Endothelial cell of umbilical vein (primary cell): ENCODE measurements around the gene SH3BP1. TPM values are rescaled to one million over a fixed set of nuclear protein-coding genes. Genes with fewer than 3 reads are reported as not detected.
"Not testable (repeated sequence)": the region's sequence is repeated elsewhere in the genome, so short reads cannot be mapped to it uniquely, and the experiment has no call there.

Experiments
- Bru-seq: library from RNA; stranded (reverse); fragments of 400-500 nt; gene quantifications from one replicate; lab custom pipeline; 2021; lab: Mats Ljungman, UMichigan
- BruChase-seq, 2 experiments: library from RNA; stranded (reverse); fragments of 400-500 nt; gene quantifications; one replicate each; lab custom pipeline; 2021; lab: Mats Ljungman, UMichigan
- BruUV-seq: library from RNA; stranded (reverse); fragments of 400-500 nt; replicated peaks from 2 replicates; lab custom pipeline; 2021; lab: Mats Ljungman, UMichigan
- CTCF ChIA-PET: fragments of 300-600, 350-600 bp; sonication (Branson Sonifier 250); formaldehyde crosslinking; loops from one replicate; lab custom pipeline; 2021; ENCODE audit warnings: antibody characterized with exemption, inconsistent platforms; lab: Charles Lee
- POLR2A ChIA-PET: fragments of 300-600, 350-600 bp; sonication (Branson Sonifier 250); formaldehyde crosslinking; loops from one replicate; lab custom pipeline; 2021; ENCODE audit warnings: antibody characterized with exemption, inconsistent platforms; lab: Charles Lee
- DNase-seq: peaks from one replicate; pipeline ENCODE4 v3.0.0-alpha.2; 2011; ENCODE audit warnings: low read depth, low spot score
- FAIRE-seq: peaks from 2 replicates; lab custom pipeline; 2011; peaks lifted over from hg19 to GRCh38; lab: Jason Lieb, UNC
- H2AFZ ChIP-seq: 2 replicates; pipeline ENCODE4 v1.6.0; 2012; ENCODE audit warnings: low read depth, low read length, control low read depth, inconsistent platforms
- H3K27ac ChIP-seq: 2 replicates; pipeline ENCODE4 v1.5.1; 2011; ENCODE audit warnings: low read depth, mild to moderate bottlenecking, control low read depth, low read length, moderate library complexity; ENCODE audit not compliant: insufficient read depth
- H3K27me3 ChIP-seq, 2 experiments: 2 replicates each; pipeline versions ENCODE4 v1.6.0 to v1.6.1; 2011; ENCODE audit warnings: low read length in 2 of 2, mixed read lengths in 1 of 2; ENCODE audit not compliant: control insufficient read depth in 2 of 2, insufficient read depth in 2 of 2
- H3K36me3 ChIP-seq, 2 experiments: 2 replicates in 1 of 2; 3 replicates in 1 of 2; pipeline ENCODE4 v1.5.1; 2011; ENCODE audit warnings: low read length in 2 of 2, mild to moderate bottlenecking in 1 of 2, moderate library complexity in 1 of 2; ENCODE audit not compliant: control insufficient read depth in 2 of 2, insufficient read depth in 2 of 2; ENCODE audit errors: extremely low read depth in 1 of 2
- H3K4me1 ChIP-seq: 3 replicates; pipeline ENCODE4 v1.5.1; 2011; ENCODE audit warnings: mild to moderate bottlenecking, low read length; ENCODE audit not compliant: control insufficient read depth, insufficient read depth; ENCODE audit errors: extremely low read depth
- H3K4me2 ChIP-seq: 2 replicates; pipeline ENCODE4 v1.6.1; 2011; ENCODE audit warnings: low read length, control low read depth, mixed read lengths; ENCODE audit not compliant: insufficient read depth
- H3K4me3 ChIP-seq, 3 experiments: fragments of 200-600 bp in 1 of 3; sonication (generic), shearing (Covaris generic) in 1 of 3; replicated peaks in 1 of 3; 2 replicates each; pipeline ENCODE4 v1.5.1; 2011 to 2016; ENCODE audit warnings: control low read depth in 3 of 3, low read length in 3 of 3, mild to moderate bottlenecking in 2 of 3, inconsistent platforms in 1 of 3, low read depth in 1 of 3, moderate library complexity in 1 of 3; ENCODE audit not compliant: insufficient read depth in 1 of 3
- H3K79me2 ChIP-seq: 2 replicates; pipeline ENCODE4 v1.6.0; 2012; ENCODE audit warnings: low read length, inconsistent platforms; ENCODE audit not compliant: control insufficient read depth, insufficient read depth
- H3K9ac ChIP-seq: replicated peaks from 2 replicates; pipeline ENCODE3; 2011; ENCODE audit warnings: low read length, control low read depth; ENCODE audit not compliant: insufficient read depth; ENCODE audit errors: extremely low read depth
- H3K9me1 ChIP-seq: replicated peaks from 3 replicates; pipeline ENCODE4 v1.6.0; 2011; ENCODE audit warnings: mild to moderate bottlenecking, low read length; ENCODE audit not compliant: control insufficient read depth, insufficient read depth; ENCODE audit errors: extremely low read depth
- H3K9me3 ChIP-seq: replicated peaks from 2 replicates; pipeline ENCODE4 v1.5.1; 2012; ENCODE audit warnings: low read length, inconsistent platforms; ENCODE audit not compliant: control insufficient read depth, insufficient read depth
- H4K20me1 ChIP-seq: replicated peaks from 2 replicates; pipeline ENCODE3; 2011; ENCODE audit warnings: mild to moderate bottlenecking, low read length; ENCODE audit not compliant: control insufficient read depth, insufficient read depth; ENCODE audit errors: extremely low read depth
- EZH2 ChIP-seq: IDR thresholded peaks from 2 replicates; pipeline ENCODE4 v1.6.1; 2012; ENCODE audit warnings: borderline replicate concordance, low read depth, mild to moderate bottlenecking, moderate library complexity, low read length, inconsistent platforms; ENCODE audit not compliant: severe bottlenecking
- FOS ChIP-seq: IDR thresholded peaks from 2 replicates; pipeline ENCODE4 v1.6.1; 2011; ENCODE audit warnings: mild to moderate bottlenecking, low read length, moderate library complexity, borderline replicate concordance; ENCODE audit not compliant: insufficient read depth
- GATA2 ChIP-seq: IDR thresholded peaks from 2 replicates; pipeline ENCODE4 v1.7.0; 2011; ENCODE audit warnings: low read depth, mild to moderate bottlenecking, moderate library complexity, mixed read lengths, low read length; ENCODE audit not compliant: insufficient read length, insufficient read depth
- JUN ChIP-seq: IDR thresholded peaks from 2 replicates; pipeline ENCODE4 v1.6.1; 2011; ENCODE audit warnings: borderline replicate concordance, low read depth; ENCODE audit not compliant: insufficient read length, insufficient read depth
- MYC ChIP-seq: IDR thresholded peaks from one replicate; pipeline ENCODE4 v1.6.1; 2011; ENCODE audit warnings: mild to moderate bottlenecking, low read depth, low read length
- POLR2A ChIP-seq: IDR thresholded peaks from 2 replicates; pipeline ENCODE4 v1.6.1; 2012; ENCODE audit warnings: low read depth, mild to moderate bottlenecking, control low read depth, low read length
- POLR2AphosphoS5 ChIP-seq: IDR thresholded peaks from 2 replicates; pipeline ENCODE4 v1.6.1; 2012; ENCODE audit warnings: low read depth, mild to moderate bottlenecking, control low read depth, low read length, moderate library complexity; ENCODE audit not compliant: insufficient read depth
- dilution Hi-C: fragments of 300-500 bp; cut with MboI; formaldehyde crosslinking; loops from one replicate; pipeline ENCODE4 v1.15.0; 2019; ENCODE audit warnings: low sequenced_read_pairs; ENCODE audit not compliant: extremely low pct_ligation_motif_present
- intact Hi-C: fragments of 100-400 bp; cut with micrococcal nuclease; formaldehyde crosslinking; loops from one replicate; pipeline ENCODE4 v1.10.0; 2022
- long read RNA-seq: library from polyadenylated mRNA; stranded (forward); transcript quantifications from one replicate; pipeline ENCODE4 v2.0.0, GENCODE V29; 2021
- polyA minus RNA-seq, 3 experiments: library from RNA; depleted of rRNA, polyadenylated mRNA; stranded (reverse); fragments of >200 nt; gene quantifications; 1 replicate in 1 of 3; 2 replicates in 2 of 3; pipeline ENCODE4 v1.2.3, GENCODE V29; 2011
- polyA plus RNA-seq, 4 experiments: library from polyadenylated mRNA; depleted of rRNA in 3 of 4; stranded (reverse) in 3 of 4; unstranded in 1 of 4; fragments of >200 nt; gene quantifications; 2 replicates each; pipeline versions ENCODE4 v1.2.1 to v1.2.3, GENCODE V29; 2011 to 2012; ENCODE audit warnings: missing spikeins in 1 of 4
- total RNA-seq: library from RNA; stranded (reverse); gene quantifications from 2 replicates; pipeline ENCODE4 v1.2.3, GENCODE V29; 2021
- TF ChIP-seq, protein P1 (sequence below): IDR thresholded peaks from 2 replicates; pipeline ENCODE4 v1.6.1; 2011; ENCODE audit not compliant: insufficient read depth, insufficient read length
- TF ChIP-seq, protein P2 (sequence below), 2 donors: IDR thresholded peaks; 1 replicate in 1 of 2; 2 replicates in 1 of 2; pipeline ENCODE4 v1.5.1; 2011; ENCODE audit warnings: low read length in 2 of 2, mild to moderate bottlenecking in 2 of 2, moderate library complexity in 2 of 2, control low read depth in 1 of 2, inconsistent platforms in 1 of 2, low read depth in 1 of 2; ENCODE audit not compliant: insufficient read depth in 1 of 2; ENCODE audit errors: extremely low read depth in 1 of 2

SH3BP1 gene, protein sequence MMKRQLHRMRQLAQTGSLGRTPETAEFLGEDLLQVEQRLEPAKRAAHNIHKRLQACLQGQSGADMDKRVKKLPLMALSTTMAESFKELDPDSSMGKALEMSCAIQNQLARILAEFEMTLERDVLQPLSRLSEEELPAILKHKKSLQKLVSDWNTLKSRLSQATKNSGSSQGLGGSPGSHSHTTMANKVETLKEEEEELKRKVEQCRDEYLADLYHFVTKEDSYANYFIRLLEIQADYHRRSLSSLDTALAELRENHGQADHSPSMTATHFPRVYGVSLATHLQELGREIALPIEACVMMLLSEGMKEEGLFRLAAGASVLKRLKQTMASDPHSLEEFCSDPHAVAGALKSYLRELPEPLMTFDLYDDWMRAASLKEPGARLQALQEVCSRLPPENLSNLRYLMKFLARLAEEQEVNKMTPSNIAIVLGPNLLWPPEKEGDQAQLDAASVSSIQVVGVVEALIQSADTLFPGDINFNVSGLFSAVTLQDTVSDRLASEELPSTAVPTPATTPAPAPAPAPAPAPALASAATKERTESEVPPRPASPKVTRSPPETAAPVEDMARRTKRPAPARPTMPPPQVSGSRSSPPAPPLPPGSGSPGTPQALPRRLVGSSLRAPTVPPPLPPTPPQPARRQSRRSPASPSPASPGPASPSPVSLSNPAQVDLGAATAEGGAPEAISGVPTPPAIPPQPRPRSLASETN
- total RNA-seq (2.8 and 4.3 TPM in 2 replicates), polyA plus RNA-seq (2.3 and 4.2 TPM in 2 replicates), polyA minus RNA-seq (5.3 and 7.2 TPM in 2 replicates), Bru-seq, nascent RNA (percentile 17 among the genes with signal in this experiment), BruChase-seq, experiment 1, labeled RNA remaining after a 6-hour chase (percentile 52 among the genes with signal in this experiment), BruChase-seq, experiment 2, labeled RNA remaining after a 2-hour chase (percentile 41 among the genes with signal in this experiment)
- polyA plus RNA-seq (2011; cell fraction: cytosol; rRNA removed): 4.8 and 5.9 TPM in 2 replicates
- 7.6 and 9.2 TPM in 2 replicates for polyA plus RNA-seq (2011; cell fraction: nucleus; rRNA removed)
- polyA plus RNA-seq (2012): 9.5 and 10.4 TPM in 2 replicates
- not detected for polyA minus RNA-seq (2011; cell fraction: cytosol; rRNA and poly(A)+ RNA removed)
- 1.5 and 3.1 TPM in 2 replicates for polyA minus RNA-seq (2011; cell fraction: nucleus; rRNA and poly(A)+ RNA removed)
- long read RNA-seq, partial matches to known transcripts: 2 of 4 reads
- long read RNA-seq, other reads (novel, unspliced or antisense): 1 of 4 reads

DNA sequence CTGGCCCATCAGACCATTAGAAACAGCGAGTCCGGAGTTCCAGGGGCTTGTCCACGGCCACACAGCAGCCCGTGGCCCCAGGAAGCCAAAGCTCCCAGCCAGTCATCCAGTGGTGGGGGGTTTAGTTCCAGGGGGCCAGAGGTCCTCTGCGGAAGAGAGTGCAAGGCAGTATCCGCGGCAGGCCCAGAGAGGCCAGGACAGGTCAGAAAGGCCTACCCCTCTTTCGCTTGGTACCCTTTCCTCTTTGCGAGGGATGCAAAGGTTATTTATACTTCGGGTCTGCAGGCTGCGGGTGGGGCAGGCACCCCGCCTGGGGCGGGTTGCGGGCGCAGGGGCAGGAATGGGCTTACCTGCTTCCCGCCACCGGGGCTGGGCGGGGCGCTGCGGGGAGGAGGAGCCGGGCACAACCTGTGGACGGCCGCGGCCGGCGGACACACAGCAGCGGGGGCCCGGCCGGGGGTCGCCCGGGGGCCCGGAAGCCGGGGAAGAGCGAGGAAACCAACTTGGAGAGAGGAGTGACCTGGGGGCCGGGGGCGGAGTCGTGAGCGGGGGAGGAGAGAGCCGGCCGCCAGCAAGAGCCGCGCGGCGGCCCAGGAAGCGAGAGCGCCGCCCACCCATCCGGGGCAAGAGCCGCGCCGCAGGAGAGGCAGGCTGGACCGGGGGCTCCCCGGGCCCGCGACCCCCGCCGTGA, at the start of gene SH3BP1:
SH3BP1 (plus strand) TSS at position 600 of the 691 bp plus-strand sequence. CDS start 119 bp downstream, outside the sequence.
- dilution Hi-C loops: no loop called here
- Histone ChIP-seq H2AFZ (peak within 1 kb of the TSS; percentile 62), H3K36me3 (no peaks in the 10 kb centered on the region), H3K9me3 (no peaks in the 10 kb centered on the region), H3K27ac (no peak within 1 kb of the TSS), H4K20me1 (no peaks in the 10 kb centered on the region), H3K4me1 (peaks cover 7% of the 10 kb centered on the region), H3K27me3 (no peaks in the 10 kb centered on the region), H3K4me2 (peak within 1 kb of the TSS; percentile 39), H3K9ac (peak within 1 kb of the TSS; percentile 20), H3K4me3 (peak within 1 kb of the TSS in 2 of 3 experiments; percentile 30 to 38), H3K9me1 (no peaks in the 10 kb centered on the region), H3K79me2 (no peaks in the 10 kb centered on the region)
- FAIRE-seq (no peak), DNase-seq (no peak)
- ChIA-PET CTCF (interaction anchor here (1.0 kb wide), 1 partner anchor 32 kb away, joined by 3 read pairs; no protein-coding TSS in a partner anchor), POLR2A (interaction anchor here (0.7 kb wide), 1 partner anchor 36 kb away, joined by 8 read pairs; the partner anchor contains the start of gene LGALS1)
- no TSS peak for BruUV-seq
- TF ChIP-seq POLR2AphosphoS5 (no peak), EZH2 (no peak), FOS (no peak), GATA2 (no peak), POLR2A (no peak), JUN (no peak), MYC (no peak)
- TF ChIP-seq, protein P1, sequence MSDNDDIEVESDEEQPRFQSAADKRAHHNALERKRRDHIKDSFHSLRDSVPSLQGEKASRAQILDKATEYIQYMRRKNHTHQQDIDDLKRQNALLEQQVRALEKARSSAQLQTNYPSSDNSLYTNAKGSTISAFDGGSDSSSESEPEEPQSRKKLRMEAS: no peak
- TF ChIP-seq, protein P2, sequence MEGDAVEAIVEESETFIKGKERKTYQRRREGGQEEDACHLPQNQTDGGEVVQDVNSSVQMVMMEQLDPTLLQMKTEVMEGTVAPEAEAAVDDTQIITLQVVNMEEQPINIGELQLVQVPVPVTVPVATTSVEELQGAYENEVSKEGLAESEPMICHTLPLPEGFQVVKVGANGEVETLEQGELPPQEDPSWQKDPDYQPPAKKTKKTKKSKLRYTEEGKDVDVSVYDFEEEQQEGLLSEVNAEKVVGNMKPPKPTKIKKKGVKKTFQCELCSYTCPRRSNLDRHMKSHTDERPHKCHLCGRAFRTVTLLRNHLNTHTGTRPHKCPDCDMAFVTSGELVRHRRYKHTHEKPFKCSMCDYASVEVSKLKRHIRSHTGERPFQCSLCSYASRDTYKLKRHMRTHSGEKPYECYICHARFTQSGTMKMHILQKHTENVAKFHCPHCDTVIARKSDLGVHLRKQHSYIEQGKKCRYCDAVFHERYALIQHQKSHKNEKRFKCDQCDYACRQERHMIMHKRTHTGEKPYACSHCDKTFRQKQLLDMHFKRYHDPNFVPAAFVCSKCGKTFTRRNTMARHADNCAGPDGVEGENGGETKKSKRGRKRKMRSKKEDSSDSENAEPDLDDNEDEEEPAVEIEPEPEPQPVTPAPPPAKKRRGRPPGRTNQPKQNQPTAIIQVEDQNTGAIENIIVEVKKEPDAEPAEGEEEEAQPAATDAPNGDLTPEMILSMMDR (IDR thresholded peaks at IDR 0.05; ENCODE audit: extremely low read depth in 1 of 2, insufficient read depth in 1 of 2, low read depth in 1 of 2, low read length in 2 of 2): no peak
- intact Hi-C loops: no loop called here

DNA sequence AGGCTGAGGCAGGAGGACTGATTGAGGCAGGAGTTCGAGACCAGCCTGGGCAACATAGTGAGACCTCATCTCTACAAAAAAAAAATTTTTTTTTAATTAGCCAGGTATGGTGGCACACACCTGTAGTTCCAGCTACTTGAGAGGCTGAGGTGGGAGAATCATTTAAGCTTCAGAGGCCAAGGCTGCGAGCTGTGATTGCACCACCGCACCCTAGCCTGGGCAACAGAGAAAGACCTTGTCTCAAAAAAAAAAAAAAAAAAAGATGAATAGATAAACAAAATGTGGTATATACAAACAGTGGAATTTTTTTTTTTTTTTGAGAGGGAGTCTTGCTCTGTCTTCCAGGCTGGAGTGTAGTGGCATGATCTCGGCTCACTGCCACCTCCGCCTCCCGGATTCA, 48.4 kb upstream of the SH3BP1 start:
- H3K4me1 ChIP-seq, H3K36me3 ChIP-seq, BruUV-seq, POLR2A ChIA-PET, H3K27me3 ChIP-seq, H3K9me3 ChIP-seq, DNase-seq, dilution Hi-C loops, H3K4me3 ChIP-seq, H4K20me1 ChIP-seq, H2AFZ ChIP-seq, H3K9me1 ChIP-seq, H3K9ac ChIP-seq, H3K79me2 ChIP-seq, intact Hi-C loops, FAIRE-seq, H3K4me2 ChIP-seq, H3K27ac ChIP-seq: not testable (repeated sequence)
- CTCF ChIA-PET: interaction anchor here (0.9 to 9.0 kb wide), 5 partner anchors 10 to 144 kb away, joined by 3 to 437 read pairs (median 84); partner anchors contain the start of genes GGA1 and LGALS2
